Lung (tissue), 12 donors: ENCODE measurements around the gene SUPT3H. TPM values are rescaled to one million over a fixed set of nuclear protein-coding genes. Genes with fewer than 3 reads are reported as not detected.

Experiments
- ATAC-seq: fragments of 200-7000 bp; cut with Tn5 transposase; one replicate; pipeline ENCODE4 v1.9.1; 2020; ENCODE audit warnings: moderate number of reproducible peaks; ENCODE audit not compliant: insufficient read depth, low FRiP score
- DNase-seq, 3 donors: peaks; one replicate each; pipeline ENCODE4 v3.0.0-alpha.2; 2013 to 2017
- H3K27ac ChIP-seq, 2 donors: one replicate each; pipeline ENCODE4 v1.5.1; 2013; ENCODE audit warnings: mild to moderate bottlenecking in 2 of 2, moderate library complexity in 2 of 2, control low read depth in 1 of 2, inconsistent platforms in 1 of 2, low read depth in 1 of 2, low read length in 1 of 2
- H3K27me3 ChIP-seq, 3 donors: one replicate each; pipeline ENCODE4 v1.5.1; 2013; ENCODE audit warnings: low read length in 2 of 3; ENCODE audit not compliant: control insufficient read depth in 3 of 3, insufficient read depth in 3 of 3
- H3K36me3 ChIP-seq, 4 donors: one replicate each; pipeline ENCODE4 v1.5.1; 2013; ENCODE audit warnings: low read length in 4 of 4, mild to moderate bottlenecking in 1 of 4, moderate library complexity in 1 of 4; ENCODE audit not compliant: control insufficient read depth in 4 of 4, insufficient read depth in 4 of 4
- H3K4me1 ChIP-seq, 5 donors: one replicate each; pipeline ENCODE4 v1.5.1; 2013; ENCODE audit warnings: low read length in 5 of 5, mild to moderate bottlenecking in 2 of 5, moderate library complexity in 1 of 5; ENCODE audit not compliant: control insufficient read depth in 5 of 5, insufficient read depth in 5 of 5
- H3K4me3 ChIP-seq: one replicate; pipeline ENCODE4 v1.5.1; 2013; ENCODE audit warnings: mild to moderate bottlenecking, control low read depth, moderate library complexity
- H3K9ac ChIP-seq, 2 donors: one replicate each; pipeline ENCODE4 v1.5.1; 2013; ENCODE audit warnings: low read length in 2 of 2, control low read depth in 1 of 2; ENCODE audit not compliant: insufficient read depth in 1 of 2
- H3K9me3 ChIP-seq, 4 donors: one replicate each; pipeline ENCODE4 v1.5.1; 2013; ENCODE audit warnings: low read length in 3 of 4, mild to moderate bottlenecking in 1 of 4, moderate library complexity in 1 of 4; ENCODE audit not compliant: control insufficient read depth in 4 of 4, insufficient read depth in 3 of 4
- CTCF ChIP-seq: IDR thresholded peaks from 2 replicates; pipeline ENCODE4 v1.5.1; 2012; ENCODE audit warnings: mild to moderate bottlenecking; ENCODE audit errors: control extremely low read depth, extremely low read depth
- WGBS, 2 donors: extraction: QIAGEN DNeasy Blood & Tissue Kit; methylation state at CpG; one replicate each; pipeline ENCODE4 v1.1.7; 2013; 5-methylcytosine and 5-hydroxymethylcytosine counted together
- polyA plus RNA-seq, 2 donors: library from polyadenylated mRNA; stranded (reverse); fragments of 200-250 nt; gene quantifications; one replicate each; pipeline ENCODE4 v1.2.1, GENCODE V29; 2013
- total RNA-seq, 2 donors: library from RNA; depleted of rRNA in 1 of 2; stranded (reverse); fragments of >200 nt in 1 of 2; gene quantifications; one replicate each; pipeline ENCODE4 v1.2.1, GENCODE V29; 2014 to 2021
- donor health status: control.
- donor health status: control.
- donor health status: Bipolar disorder and iron deficiency.
- donor health status: healthy.
- donor health status: DM: yes; HTN: yes; CAD: no.

Gene SUPT3H
- total and polyA plus RNA-seq, 4 donors: 5.2 to 17.4 (median 8.2) TPM

- Histone ChIP-seq H3K4me1 (peaks cover 3 to 37% (median 7%) of the 10 kb centered on the region in 5 donors), H3K9me3 (no peaks in the 10 kb centered on the region), H3K27me3 (peaks cover 0 to 75% (median 28%) of the 10 kb centered on the region in 3 donors), H3K9ac (no peak overlapping the region), H3K36me3 (no peaks in the 10 kb centered on the region), H3K4me3 (peak overlapping the region; percentile 20), H3K27ac (peak overlapping the region in 1 of 2 donors; percentile 48)
- ATAC-seq (no peak), DNase-seq (peak; percentile 34 to 37 (median 35))
- 10 to 19% methylated on average over 38 of the region's 38 CpGs for WGBS, 2 donors
- no peak for TF ChIP-seq CTCF
These were observed 46.2 kb upstream of the SUPT3H start for GRCh38 chr6:45423824-45424450.

DNA sequence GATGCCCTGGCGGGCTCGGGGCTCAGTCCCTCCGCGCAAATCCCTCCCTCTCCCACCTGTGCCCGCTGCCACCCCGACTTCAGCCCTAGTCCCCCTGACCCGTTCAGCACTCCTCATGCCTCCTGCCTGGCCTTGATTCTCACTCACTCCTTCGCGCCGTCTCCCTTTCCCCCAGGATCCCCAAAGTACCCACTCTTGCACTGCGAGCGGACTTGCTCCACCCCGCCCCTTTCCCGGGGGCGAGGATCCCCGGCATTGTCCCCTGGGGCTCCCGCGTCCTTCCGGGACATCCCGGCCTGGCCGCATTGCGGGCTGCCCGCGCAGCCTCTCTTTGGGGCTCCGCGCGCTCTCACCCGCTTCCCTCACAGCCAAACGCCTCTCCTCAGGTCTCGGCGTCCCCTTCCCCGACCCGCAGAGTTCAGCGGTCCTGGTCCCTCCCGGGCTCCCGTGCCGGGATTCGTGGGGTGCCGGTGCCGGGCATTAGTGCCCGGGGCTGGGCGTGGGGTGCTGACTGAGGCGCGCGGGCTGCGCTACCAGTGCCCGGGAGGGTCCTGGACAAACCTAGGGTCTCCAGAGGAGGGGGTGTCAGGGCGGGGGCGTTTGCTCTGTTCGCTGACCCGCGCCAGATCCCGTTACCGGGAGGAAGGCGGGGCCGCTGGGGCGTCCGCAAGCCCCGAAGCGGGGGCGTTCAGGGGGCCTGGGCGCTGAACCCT, 45.5 kb upstream of the SUPT3H start:
- Histone ChIP-seq H3K27me3 (peaks cover 0 to 80% (median 35%) of the 10 kb centered on the region in 3 donors), H3K4me1 (peaks cover 3 to 37% (median 7%) of the 10 kb centered on the region in 5 donors), H3K4me3 (peak overlapping the region; percentile 20), H3K9ac (peak overlapping the region in 1 of 2 donors; percentile 3), H3K9me3 (no peaks in the 10 kb centered on the region), H3K36me3 (no peaks in the 10 kb centered on the region), H3K27ac (peak overlapping the region in 1 of 2 donors; percentile 40)
- DNase-seq: peak; percentile 34 to 44 (median 37)
- no peak for TF ChIP-seq CTCF
- peak; percentile 23 for ATAC-seq
- 1 to 2% methylated on average over 60 to 62 of the region's 62 CpGs for WGBS, 2 donors

DNA sequence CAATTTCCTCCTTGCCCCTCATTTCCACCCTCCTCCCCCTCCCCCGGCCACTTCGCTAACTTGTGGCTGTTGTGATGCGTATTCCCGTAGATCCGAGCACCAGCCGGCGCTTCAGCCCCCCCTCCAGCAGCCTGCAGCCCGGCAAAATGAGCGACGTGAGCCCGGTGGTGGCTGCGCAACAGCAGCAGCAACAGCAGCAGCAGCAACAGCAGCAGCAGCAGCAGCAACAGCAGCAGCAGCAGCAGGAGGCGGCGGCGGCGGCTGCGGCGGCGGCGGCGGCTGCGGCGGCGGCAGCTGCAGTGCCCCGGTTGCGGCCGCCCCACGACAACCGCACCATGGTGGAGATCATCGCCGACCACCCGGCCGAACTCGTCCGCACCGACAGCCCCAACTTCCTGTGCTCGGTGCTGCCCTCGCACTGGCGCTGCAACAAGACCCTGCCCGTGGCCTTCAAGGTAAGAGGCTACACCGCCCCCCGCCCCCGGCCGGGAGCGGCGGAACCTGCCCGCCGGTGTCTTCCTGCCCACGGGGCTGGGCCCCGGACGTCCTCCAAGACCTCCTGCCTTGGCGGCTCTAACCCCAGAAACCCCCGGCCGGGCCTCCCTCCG, 44.9 kb upstream of the SUPT3H start:
- TF ChIP-seq CTCF: no peak
- Histone ChIP-seq H3K4me3 (peak overlapping the region; percentile 20), H3K36me3 (no peaks in the 10 kb centered on the region), H3K27ac (peak overlapping the region in 1 of 2 donors; percentile 40), H3K9me3 (no peaks in the 10 kb centered on the region), H3K9ac (peak overlapping the region in 1 of 2 donors; percentile 3), H3K4me1 (peaks cover 3 to 37% (median 7%) of the 10 kb centered on the region in 5 donors), H3K27me3 (peaks cover 0 to 82% (median 41%) of the 10 kb centered on the region in 3 donors)
- 1% methylated on average over 54 to 55 of the region's 55 CpGs for WGBS, 2 donors
- ATAC-seq (no peak), DNase-seq (peak; percentile 47 to 61 (median 48))
